ENCODE data around the gene USP35. TPM values are rescaled to one million over a fixed set of nuclear protein-coding genes. Genes with fewer than 3 reads are reported as not detected.

Gene USP35
- total RNA-seq, 4 donors from 2014 or later: 4.6 to 6.1 (median 5.4) TPM

DNA sequence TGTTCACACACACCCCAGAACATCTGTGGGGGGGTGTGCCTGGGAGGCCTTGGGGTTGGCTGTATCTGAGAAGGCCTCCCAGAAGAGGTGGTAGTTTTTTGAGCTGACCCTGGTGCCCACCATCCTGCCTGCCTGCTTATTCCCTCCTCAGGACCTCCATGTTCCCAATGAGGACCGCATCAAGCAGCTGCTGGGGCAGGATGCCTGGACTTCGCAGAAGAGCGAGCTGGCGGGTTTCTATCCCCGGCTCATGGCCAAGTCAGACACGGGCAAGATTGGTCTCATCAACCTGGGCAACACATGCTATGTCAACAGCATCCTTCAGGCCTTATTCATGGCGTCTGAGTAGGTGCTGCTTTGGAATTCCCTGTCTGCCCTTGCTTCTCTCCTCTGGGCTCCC, 17.0 kb downstream of the USP35 start:
- Histone ChIP-seq H3K9me3 (no peaks in the 10 kb centered on the region), H3K36me3 (peaks cover 0 to 19% of the 10 kb centered on the region in 2 donors), H3K27ac (no peak overlapping the region), H3K27me3 (no peaks in the 10 kb centered on the region), H3K4me1 (peaks cover 11 to 25% of the 10 kb centered on the region in 2 donors), H3K4me3 (no peak overlapping the region)
- ATAC-seq (no peak), DNase-seq (no peak)
- in situ Hi-C loops (cut with MboI; ENCODE audit: low sequenced_read_pairs in 4 of 4) (loop anchor here in 1 of 4 donors (25.0 kb wide), 2 partner anchors 93 to 357 kb away; partner anchors contain the start of gene NARS2), intact Hi-C loops (cut with DNase I; ENCODE audit: low total_unique reads) (no loop called here)
- TF ChIP-seq CTCF (IDR thresholded peaks at IDR 0.05 in 4 of 5, conservative IDR thresholded peaks at IDR 0.05 in 1 of 5) (no peak), POLR2A (IDR thresholded peaks at IDR 0.05) (no peak)

DNA sequence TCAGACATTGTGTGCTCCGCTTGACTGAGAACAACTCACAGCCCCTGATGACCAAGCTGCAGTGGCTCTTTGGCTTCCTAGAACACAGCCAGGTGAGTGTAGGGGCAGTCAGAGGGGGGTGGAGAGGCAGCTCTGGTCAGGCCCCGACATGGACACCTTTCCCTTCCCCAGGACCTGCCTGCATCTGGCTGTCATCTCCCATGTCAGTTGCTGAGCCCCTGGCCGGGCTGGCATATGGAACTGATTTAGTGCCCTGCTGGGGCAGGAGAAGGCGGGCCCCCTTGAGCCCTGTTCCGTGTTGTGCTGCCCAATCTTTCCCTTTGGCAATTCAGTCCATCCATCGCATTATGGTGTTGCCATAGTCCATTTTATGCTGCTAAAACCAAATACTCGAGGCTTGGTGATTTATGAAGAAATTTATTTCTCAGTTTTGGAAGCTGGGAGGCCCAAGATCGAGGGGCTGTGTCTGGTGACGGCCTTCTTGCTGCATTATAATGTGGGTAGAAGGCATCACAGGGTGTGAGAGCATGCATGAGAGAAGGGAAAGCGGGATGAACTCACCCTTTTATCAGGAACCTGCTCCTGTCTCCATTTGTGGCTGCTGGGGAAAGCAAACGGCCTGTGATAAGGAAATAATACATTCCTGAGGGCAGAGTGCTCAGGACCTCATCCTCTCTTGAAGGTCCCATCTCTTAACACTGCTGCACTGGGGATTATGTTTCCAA, 19.0 kb downstream of the USP35 start:
- ATAC-seq: no peak
- intact Hi-C loops (cut with DNase I; ENCODE audit: low total_unique reads) (no loop called here), in situ Hi-C loops (cut with MboI; ENCODE audit: low sequenced_read_pairs in 4 of 4) (loop anchor here in 1 of 4 donors (25.0 kb wide), 2 partner anchors 95 to 355 kb away; partner anchors contain the start of gene NARS2)
- H3K9me3 ChIP-seq: no peaks in the 10 kb centered on the region
- no peak overlapping the region for H3K4me3 ChIP-seq
- peaks cover 0 to 21% of the 10 kb centered on the region in 2 donors for H3K36me3 ChIP-seq
- H3K4me1 ChIP-seq: peaks cover 11 to 16% of the 10 kb centered on the region in 2 donors
- peak overlapping the region; percentile 74 to 88 (median 84) for H3K27ac ChIP-seq
- TF ChIP-seq POLR2A (IDR thresholded peaks at IDR 0.05) (no peak), CTCF (IDR thresholded peaks at IDR 0.05 in 4 of 5, conservative IDR thresholded peaks at IDR 0.05 in 1 of 5) (no peak)
- H3K27me3 ChIP-seq: no peaks in the 10 kb centered on the region
- DNase-seq: no peak

GRCh38 chr11:78208257-78209165, 19.8 kb downstream of the USP35 start:
- Histone ChIP-seq H3K4me1 (peaks cover 11 to 16% of the 10 kb centered on the region in 2 donors), H3K9me3 (no peaks in the 10 kb centered on the region), H3K27ac (peak overlapping the region; percentile 74 to 88 (median 84)), H3K27me3 (no peaks in the 10 kb centered on the region), H3K4me3 (no peak overlapping the region), H3K36me3 (peaks cover 0 to 21% of the 10 kb centered on the region in 2 donors)
- in situ Hi-C loops (cut with MboI; ENCODE audit: low sequenced_read_pairs in 4 of 4) (loop anchor here in 1 of 4 donors (25.0 kb wide), 2 partner anchors 96 to 354 kb away; partner anchors contain the start of gene NARS2), intact Hi-C loops (cut with DNase I; ENCODE audit: low total_unique reads) (no loop called here)
- TF ChIP-seq POLR2A (IDR thresholded peaks at IDR 0.05): peak in 1 of 2 donors; percentile 54
- no peak for TF ChIP-seq CTCF (IDR thresholded peaks at IDR 0.05 in 4 of 5, conservative IDR thresholded peaks at IDR 0.05 in 1 of 5)
- DNase-seq (peak; percentile 52 to 69), ATAC-seq (peak; percentile 97 to 98)

- no peak for DNase-seq
Observed at GRCh38 chr11:78209478-78209877, 20.8 kb downstream of the USP35 start.

More at GRCh38 chr11:78209478-78209877, 20.8 kb downstream of the USP35 start:
- Histone ChIP-seq H3K27ac (no peak overlapping the region), H3K9me3 (no peaks in the 10 kb centered on the region), H3K27me3 (no peaks in the 10 kb centered on the region), H3K4me3 (no peak overlapping the region), H3K4me1 (peaks cover 11 to 16% of the 10 kb centered on the region in 2 donors), H3K36me3 (peaks cover 0 to 21% of the 10 kb centered on the region in 2 donors)
- ATAC-seq: no peak
- no peak for TF ChIP-seq CTCF (IDR thresholded peaks at IDR 0.05 in 4 of 5, conservative IDR thresholded peaks at IDR 0.05 in 1 of 5)
- no peak for TF ChIP-seq POLR2A (IDR thresholded peaks at IDR 0.05)
- intact Hi-C loops (cut with DNase I; ENCODE audit: low total_unique reads): no loop called here
- in situ Hi-C loops (cut with MboI; ENCODE audit: low sequenced_read_pairs in 4 of 4): loop anchor here in 1 of 4 donors (25.0 kb wide), 2 partner anchors 97 to 353 kb away; partner anchors contain the start of gene NARS2
